K562 (cell line): Measurements from ENCODE around the gene ACSM2B. TPM values are rescaled to one million over a fixed set of nuclear protein-coding genes. Genes with fewer than 3 reads are reported as not detected.

ENCODE experiments used
- ATAC-seq: fragments of 200-7000 bp; cut with Tn5 transposase; 3 replicates; pipeline ENCODE4 v1.9.1; 2020; ENCODE audit warnings: moderate library complexity
- BruUV-seq: library from RNA; stranded (reverse); fragments of 400-500 nt; replicated peaks from 2 replicates; lab custom pipeline; 2021; lab: Mats Ljungman, UMichigan
- CTCF ChIA-PET: fragments of 300-600 bp; formaldehyde crosslinking; extraction: SDS; loops from one replicate; lab custom pipeline; 2021; ENCODE audit warnings: low intra/inter-chr PET ratio; lab: Yijun Ruan, JAX
- POLR2A ChIA-PET: fragments of 300-600, 350-650 bp; sonication (Branson Sonifier 250); formaldehyde crosslinking; extraction: SDS; loops from one replicate; lab custom pipeline; 2021; ENCODE audit warnings: antibody characterized with exemption, inconsistent platforms; lab: Yijun Ruan, JAX
- DNase-seq, 4 experiments: peaks; one replicate each; pipeline versions ENCODE4 v3.0.0 to v3.0.0-alpha.2; 2011 to 2018; ENCODE audit warnings: low spot score in 3 of 4, mixed read lengths in 3 of 4; ENCODE audit errors: extremely low read depth in 1 of 4
- FAIRE-seq: peaks from 2 replicates; lab custom pipeline; 2011; peaks lifted over from hg19 to GRCh38; lab: Jason Lieb, UNC
- H2AFZ ChIP-seq: 2 replicates; pipeline ENCODE4 v1.6.0; 2011; ENCODE audit warnings: low read depth, low read length, control low read depth, inconsistent platforms
- H3K27ac ChIP-seq: fragments of 200-600 bp; 3 replicates; pipeline ENCODE4 v1.8.0; 2011; ENCODE audit warnings: low read depth, mild to moderate bottlenecking, control low read depth, inconsistent platforms, low read length, moderate library complexity, mixed read lengths; ENCODE audit errors: extremely low read depth
- H3K27me3 ChIP-seq, 2 experiments: fragments of 300-600 bp in 1 of 2; 2 replicates in 1 of 2; 3 replicates in 1 of 2; pipeline versions ENCODE4 v1.6.0 to v1.8.0; 2011; ENCODE audit warnings: inconsistent platforms in 2 of 2, low read length in 2 of 2, mild to moderate bottlenecking in 1 of 2, mixed read lengths in 1 of 2, moderate library complexity in 1 of 2; ENCODE audit not compliant: control insufficient read depth in 2 of 2, insufficient read depth in 2 of 2
- H3K36me3 ChIP-seq: fragments of 300-600 bp; 3 replicates; pipeline ENCODE4 v1.8.0; 2011; ENCODE audit warnings: mild to moderate bottlenecking, low read length, inconsistent platforms; ENCODE audit not compliant: control insufficient read depth, insufficient read depth
- H3K4me1 ChIP-seq, 2 experiments: fragments of 200-600 bp in 1 of 2; replicated peaks in 1 of 2; 2 replicates in 1 of 2; 3 replicates in 1 of 2; pipeline versions ENCODE4 v1.5.1 to v1.8.0; 2011; ENCODE audit warnings: inconsistent platforms in 2 of 2, low read length in 2 of 2, mild to moderate bottlenecking in 1 of 2, mixed read lengths in 1 of 2, moderate library complexity in 1 of 2; ENCODE audit not compliant: control insufficient read depth in 2 of 2, insufficient read depth in 2 of 2
- H3K4me2 ChIP-seq: 2 replicates; pipeline ENCODE4 v1.6.1; 2011; ENCODE audit warnings: low read length, control low read depth, inconsistent platforms, mixed read lengths; ENCODE audit not compliant: insufficient read depth
- H3K4me3 ChIP-seq: fragments of 200-600 bp; sonication (generic), shearing (Covaris generic); 2 replicates; pipeline ENCODE4 v1.5.1; 2016; ENCODE audit warnings: control low read depth, inconsistent platforms
- H3K79me2 ChIP-seq: fragments of 200-600 bp; 3 replicates; pipeline ENCODE4 v1.8.0; 2011; ENCODE audit warnings: low read length, inconsistent platforms; ENCODE audit not compliant: control insufficient read depth, insufficient read depth
- H3K9ac ChIP-seq, 2 experiments: 2 replicates each; pipeline versions ENCODE4 v1.6.0 to v1.6.1; 2011; ENCODE audit warnings: low read depth in 2 of 2, low read length in 2 of 2, control low read depth in 1 of 2, inconsistent platforms in 1 of 2, mild to moderate bottlenecking in 1 of 2, mixed read lengths in 1 of 2; ENCODE audit not compliant: insufficient read depth in 1 of 2
- H3K9me1 ChIP-seq: one replicate; pipeline ENCODE4 v1.6.0; 2011; ENCODE audit warnings: inconsistent platforms, mild to moderate bottlenecking, low read length, moderate library complexity; ENCODE audit not compliant: control insufficient read depth, insufficient read depth
- H3K9me3 ChIP-seq: replicated peaks from 2 replicates; pipeline ENCODE4 v1.5.1; 2011; ENCODE audit warnings: low read depth, low read length, inconsistent platforms; ENCODE audit not compliant: control insufficient read depth, insufficient read depth
- H4K20me1 ChIP-seq: replicated peaks from 2 replicates; pipeline ENCODE4 v1.6.1; 2011; ENCODE audit warnings: low read length, inconsistent platforms, mixed read lengths; ENCODE audit not compliant: control insufficient read depth, insufficient read depth
- CBX5 ChIP-seq: IDR thresholded peaks from 2 replicates; pipeline ENCODE4 v1.6.1; 2014; ENCODE audit warnings: low read depth, borderline replicate concordance
- CCNT2 ChIP-seq: IDR thresholded peaks from 2 replicates; pipeline ENCODE4 v1.6.1; 2011; ENCODE audit warnings: borderline replicate concordance, low read depth, mild to moderate bottlenecking, moderate library complexity, mixed read lengths, low read length; ENCODE audit not compliant: insufficient read length; ENCODE audit errors: extremely low read depth
- CREB3L1 ChIP-seq: fragments of 450-650 bp; IDR thresholded peaks from 2 replicates; pipeline ENCODE4 v1.6.1; 2014; ENCODE audit warnings: low read depth, mild to moderate bottlenecking, moderate library complexity, borderline replicate concordance
- SRSF3 ChIP-seq: fragments of 200-400 bp; formaldehyde crosslinking; IDR thresholded peaks from 2 replicates; pipeline ENCODE4 v1.6.1; 2016; ENCODE audit warnings: mild to moderate bottlenecking, low read length, moderate library complexity; ENCODE audit not compliant: insufficient read depth
- ZNF133 ChIP-seq: fragments of 250-450 bp; sonication (Bioruptor Pico); IDR thresholded peaks from 2 replicates; pipeline ENCODE4 v1.4.0; 2020; ENCODE audit warnings: mild to moderate bottlenecking
- WGBS: fragments of 100-300 bp; shearing (Covaris generic); methylation state at CpG from one replicate; pipeline ENCODE4 v1.1.6; 2016; ENCODE audit warnings: low coverage, mixed read lengths; ENCODE audit not compliant: insufficient coverage; ENCODE audit errors: missing lambda C conversion rate; 5-methylcytosine and 5-hydroxymethylcytosine counted together
- in situ Hi-C: fragments of 300-500 bp; cut with MboI; formaldehyde crosslinking; loops from 4 replicates; pipeline ENCODE4 v1.15.0; 2018; ENCODE audit warnings: inconsistent platforms, mixed read lengths
- intact Hi-C: fragments of 100-400 bp; cut with micrococcal nuclease; formaldehyde crosslinking; loops from 2 replicates; pipeline ENCODE4 v1.14.2; 2022
- polyA plus RNA-seq, 8 experiments: library from polyadenylated mRNA; depleted of rRNA in 4 of 8; stranded (reverse) in 5 of 8; unstranded in 3 of 8; fragments of >200 nt; fragmentation: Nextera tagmentation in 2 of 8; fragmentation: Illumina TruSeq in 1 of 8; extraction: Ambion mirVana in 2 of 8; extraction: Trizol in 1 of 8; gene quantifications; 2 replicates each; pipeline versions ENCODE4 v1.2.1 to v1.2.3, GENCODE V29; 2011 to 2014; ENCODE audit warnings: inconsistent platforms in 1 of 8, missing spikeins in 1 of 8
- total RNA-seq, 7 experiments: library from RNA; depleted of rRNA in 6 of 7; stranded (reverse); fragments of >200 nt in 6 of 7; fragmentation: Illumina TruSeq in 2 of 7; extraction: Trizol in 2 of 7; gene quantifications; 2 replicates each; pipeline versions ENCODE4 v1.2.1 to v1.2.3, GENCODE V29; 2011 to 2021; ENCODE audit warnings: low replicate concordance in 1 of 7

The ACSM2B gene
- total and polyA plus RNA-seq, 9 of the 15 experiments (the other 6 are each of a cell fraction or from before 2014, with no cell fraction given): 0.06 to 0.69 (median 0.55) TPM; not detected in 3

GRCh38 chr16:20617271-20617670, 41.1 kb upstream of the ACSM2B start:
- CTCF ChIA-PET: no interaction called here
- no peak overlapping the region for H3K27ac ChIP-seq
- H3K36me3 ChIP-seq: no peaks in the 10 kb centered on the region
- no peaks in the 10 kb centered on the region for H3K9me3 ChIP-seq
- no peak for DNase-seq
- no peak for ATAC-seq
- H3K4me2 ChIP-seq: no peak overlapping the region
- no peak for FAIRE-seq
- TF ChIP-seq CCNT2 (no peak), CBX5 (no peak), SRSF3 (no peak), CREB3L1 (no peak), ZNF133 (CRISPR knock-in tag) (no peak)
- H3K79me2 ChIP-seq: no peaks in the 10 kb centered on the region
- H2AFZ ChIP-seq: no peak overlapping the region
- no TSS peak for BruUV-seq
- H3K4me1 ChIP-seq: no peaks in the 10 kb centered on the region
- WGBS: 0% methylated on average over 1 of the region's 1 CpG
- no peaks in the 10 kb centered on the region for H3K9me1 ChIP-seq
- H3K4me3 ChIP-seq: no peak overlapping the region
- POLR2A ChIA-PET: interaction anchor here (0.6 kb wide), 1 partner anchor 410 kb away, joined by 3 read pairs; no protein-coding TSS in a partner anchor
- in situ Hi-C loops (no loop called here), intact Hi-C loops (no loop called here)
- no peak overlapping the region for H3K9ac ChIP-seq
- peaks cover 12 to 37% of the 10 kb centered on the region in 2 experiments; a peak in 4 of 5 replicates for H3K27me3 ChIP-seq
- H4K20me1 ChIP-seq: no peaks in the 10 kb centered on the region
